Measurements from ENCODE around the gene UBR1. TPM values are rescaled to one million over a fixed set of nuclear protein-coding genes. Genes with fewer than 3 reads are reported as not detected.

Gene UBR1
- polyA plus RNA-seq, 4 donors: 4.3 to 17.7 (median 6.4) TPM

GRCh38 chr15:43104426-43104825 is 1.4 kb downstream of the UBR1 start:
- WGBS, 3 donors: 30 to 56% (median 54%) methylated on average over 5 of the region's 5 CpGs
- Histone ChIP-seq H3K27ac (ENCODE audit: low read depth in 1 of 3, low read length in 2 of 3) (no peak overlapping the region), H3K27me3 (ENCODE audit: control insufficient read depth in 3 of 3, insufficient read depth in 3 of 3, low read length in 3 of 3) (no peaks in the 10 kb centered on the region), H3K4me1 (ENCODE audit: control insufficient read depth in 3 of 3, insufficient read depth in 2 of 3, low read depth in 1 of 3, low read length in 2 of 3) (peaks cover 0 to 7% (median 6%) of the 10 kb centered on the region in 3 donors), H3K4me3 (ENCODE audit: low read depth in 1 of 3, low read length in 3 of 3) (no peak overlapping the region), H3K36me3 (ENCODE audit: control insufficient read depth in 3 of 3, insufficient read depth in 2 of 3, low read depth in 1 of 3, low read length in 3 of 3) (peaks cover 0 to 4% (median 0%) of the 10 kb centered on the region in 3 donors), H3K9me3 (ENCODE audit: control insufficient read depth in 2 of 2, insufficient read depth in 1 of 2, low read depth in 1 of 2, low read length in 1 of 2) (no peaks in the 10 kb centered on the region)
- DNase-seq (no peak), FAIRE-seq (no peak)

GRCh38 chr15:43103907-43104306 is 1.9 kb downstream of the UBR1 start:
- DNase-seq (no peak), FAIRE-seq (no peak)
- WGBS, 3 donors: 53 to 70% (median 59%) methylated on average over 1 of the region's 1 CpG
- no peak overlapping the region for H3K4me3 ChIP-seq (ENCODE audit: low read depth in 1 of 3, low read length in 3 of 3)
- H3K27ac ChIP-seq (ENCODE audit: low read depth in 1 of 3, low read length in 2 of 3): no peak overlapping the region
- H3K9me3 ChIP-seq (ENCODE audit: control insufficient read depth in 2 of 2, insufficient read depth in 1 of 2, low read depth in 1 of 2, low read length in 1 of 2): no peaks in the 10 kb centered on the region
- peaks cover 0 to 7% (median 6%) of the 10 kb centered on the region in 3 donors for H3K4me1 ChIP-seq (ENCODE audit: control insufficient read depth in 3 of 3, insufficient read depth in 2 of 3, low read depth in 1 of 3, low read length in 2 of 3)
- H3K36me3 ChIP-seq (ENCODE audit: control insufficient read depth in 3 of 3, insufficient read depth in 2 of 3, low read depth in 1 of 3, low read length in 3 of 3): peaks cover 0 to 4% (median 0%) of the 10 kb centered on the region in 3 donors
- no peaks in the 10 kb centered on the region for H3K27me3 ChIP-seq (ENCODE audit: control insufficient read depth in 3 of 3, insufficient read depth in 3 of 3, low read length in 3 of 3)

GRCh38 chr15:43102187-43102586 is 3.7 kb downstream of the UBR1 start:
- WGBS, 3 donors: 88 to 95% (median 92%) methylated on average over 1 of the region's 1 CpG
- FAIRE-seq (no peak), DNase-seq (no peak)
- Histone ChIP-seq H3K9me3 (ENCODE audit: control insufficient read depth in 2 of 2, insufficient read depth in 1 of 2, low read depth in 1 of 2, low read length in 1 of 2) (no peaks in the 10 kb centered on the region), H3K4me1 (ENCODE audit: control insufficient read depth in 3 of 3, insufficient read depth in 2 of 3, low read depth in 1 of 3, low read length in 2 of 3) (peaks cover 0 to 7% (median 6%) of the 10 kb centered on the region in 3 donors), H3K27ac (ENCODE audit: low read depth in 1 of 3, low read length in 2 of 3) (no peak overlapping the region), H3K36me3 (ENCODE audit: control insufficient read depth in 3 of 3, insufficient read depth in 2 of 3, low read depth in 1 of 3, low read length in 3 of 3) (peaks cover 0 to 4% (median 0%) of the 10 kb centered on the region in 3 donors), H3K4me3 (ENCODE audit: low read depth in 1 of 3, low read length in 3 of 3) (no peak overlapping the region), H3K27me3 (ENCODE audit: control insufficient read depth in 3 of 3, insufficient read depth in 3 of 3, low read length in 3 of 3) (no peaks in the 10 kb centered on the region)

GRCh38 chr15:43100971-43101370 is 4.9 kb downstream of the UBR1 start:
- peaks cover 0 to 7% (median 6%) of the 10 kb centered on the region in 3 donors for H3K4me1 ChIP-seq (ENCODE audit: control insufficient read depth in 3 of 3, insufficient read depth in 2 of 3, low read depth in 1 of 3, low read length in 2 of 3)
- no peaks in the 10 kb centered on the region for H3K27me3 ChIP-seq (ENCODE audit: control insufficient read depth in 3 of 3, insufficient read depth in 3 of 3, low read length in 3 of 3)
- no peaks in the 10 kb centered on the region for H3K9me3 ChIP-seq (ENCODE audit: control insufficient read depth in 2 of 2, insufficient read depth in 1 of 2, low read depth in 1 of 2, low read length in 1 of 2)
- DNase-seq: no peak
- no peak for FAIRE-seq
- H3K36me3 ChIP-seq (ENCODE audit: control insufficient read depth in 3 of 3, insufficient read depth in 2 of 3, low read depth in 1 of 3, low read length in 3 of 3): peaks cover 0 to 4% (median 0%) of the 10 kb centered on the region in 3 donors
- no peak overlapping the region for H3K27ac ChIP-seq (ENCODE audit: low read depth in 1 of 3, low read length in 2 of 3)
- H3K4me3 ChIP-seq (ENCODE audit: low read depth in 1 of 3, low read length in 3 of 3): no peak overlapping the region

- WGBS, 3 donors: 98% methylated on average over 10 of the region's 10 CpGs
- Histone ChIP-seq H3K4me1 (ENCODE audit: control insufficient read depth in 3 of 3, insufficient read depth in 2 of 3, low read depth in 1 of 3, low read length in 2 of 3) (peaks cover 0 to 7% (median 4%) of the 10 kb centered on the region in 3 donors), H3K4me3 (ENCODE audit: low read depth in 1 of 3, low read length in 3 of 3) (no peak overlapping the region), H3K27ac (ENCODE audit: low read depth in 1 of 3, low read length in 2 of 3) (no peak overlapping the region), H3K27me3 (ENCODE audit: control insufficient read depth in 3 of 3, insufficient read depth in 3 of 3, low read length in 3 of 3) (no peaks in the 10 kb centered on the region), H3K36me3 (ENCODE audit: control insufficient read depth in 3 of 3, insufficient read depth in 2 of 3, low read depth in 1 of 3, low read length in 3 of 3) (peaks cover 0 to 4% (median 0%) of the 10 kb centered on the region in 3 donors), H3K9me3 (ENCODE audit: control insufficient read depth in 2 of 2, insufficient read depth in 1 of 2, low read depth in 1 of 2, low read length in 1 of 2) (no peaks in the 10 kb centered on the region)
- FAIRE-seq: no peak
- DNase-seq: no peak
Observed at GRCh38 chr15:43099105-43099845, 6.6 kb downstream of the UBR1 start.

- H3K9me3 ChIP-seq (ENCODE audit: control insufficient read depth in 2 of 2, insufficient read depth in 1 of 2, low read depth in 1 of 2, low read length in 1 of 2): no peaks in the 10 kb centered on the region
- peaks cover 0 to 3% (median 0%) of the 10 kb centered on the region in 3 donors for H3K36me3 ChIP-seq (ENCODE audit: control insufficient read depth in 3 of 3, insufficient read depth in 2 of 3, low read depth in 1 of 3, low read length in 3 of 3)
- H3K4me1 ChIP-seq (ENCODE audit: control insufficient read depth in 3 of 3, insufficient read depth in 2 of 3, low read depth in 1 of 3, low read length in 2 of 3): peaks cover 0 to 6% (median 0%) of the 10 kb centered on the region in 3 donors
- FAIRE-seq: no peak
- no peak for DNase-seq
- no peaks in the 10 kb centered on the region for H3K27me3 ChIP-seq (ENCODE audit: control insufficient read depth in 3 of 3, insufficient read depth in 3 of 3, low read length in 3 of 3)
- H3K27ac ChIP-seq (ENCODE audit: low read depth in 1 of 3, low read length in 2 of 3): no peak overlapping the region
- WGBS, 3 donors: 85 to 92% (median 90%) methylated on average over 6 of the region's 6 CpGs
- no peak overlapping the region for H3K4me3 ChIP-seq (ENCODE audit: low read depth in 1 of 3, low read length in 3 of 3)
Observed at GRCh38 chr15:43096411-43096810, 9.4 kb downstream of the UBR1 start.

- Histone ChIP-seq H3K27me3 (ENCODE audit: control insufficient read depth in 3 of 3, insufficient read depth in 3 of 3, low read length in 3 of 3) (no peaks in the 10 kb centered on the region), H3K27ac (ENCODE audit: low read depth in 1 of 3, low read length in 2 of 3) (no peak overlapping the region), H3K9me3 (ENCODE audit: control insufficient read depth in 2 of 2, insufficient read depth in 1 of 2, low read depth in 1 of 2, low read length in 1 of 2) (no peaks in the 10 kb centered on the region), H3K36me3 (ENCODE audit: control insufficient read depth in 3 of 3, insufficient read depth in 2 of 3, low read depth in 1 of 3, low read length in 3 of 3) (peaks cover 0 to 3% (median 0%) of the 10 kb centered on the region in 3 donors), H3K4me3 (ENCODE audit: low read depth in 1 of 3, low read length in 3 of 3) (no peak overlapping the region), H3K4me1 (ENCODE audit: control insufficient read depth in 3 of 3, insufficient read depth in 2 of 3, low read depth in 1 of 3, low read length in 2 of 3) (peaks cover 0 to 6% (median 0%) of the 10 kb centered on the region in 3 donors)
- no peak for FAIRE-seq
- no peak for DNase-seq
- WGBS, 3 donors: 86 to 90% (median 90%) methylated on average over 8 of the region's 8 CpGs
Observed at GRCh38 chr15:43095708-43096347, 10.0 kb downstream of the UBR1 start.

GRCh38 chr15:43095243-43095642 is 10.6 kb downstream of the UBR1 start:
- DNase-seq: peak in 1 of 2 donors; percentile 19
- H3K36me3 ChIP-seq (ENCODE audit: control insufficient read depth in 3 of 3, insufficient read depth in 2 of 3, low read depth in 1 of 3, low read length in 3 of 3): peaks cover 0 to 3% (median 0%) of the 10 kb centered on the region in 3 donors
- no peak for FAIRE-seq
- peaks cover 0 to 6% (median 0%) of the 10 kb centered on the region in 3 donors for H3K4me1 ChIP-seq (ENCODE audit: control insufficient read depth in 3 of 3, insufficient read depth in 2 of 3, low read depth in 1 of 3, low read length in 2 of 3)
- H3K27me3 ChIP-seq (ENCODE audit: control insufficient read depth in 3 of 3, insufficient read depth in 3 of 3, low read length in 3 of 3): no peaks in the 10 kb centered on the region
- WGBS, 3 donors: 3 to 32% (median 18%) methylated on average over 1 of the region's 1 CpG
- no peaks in the 10 kb centered on the region for H3K9me3 ChIP-seq (ENCODE audit: control insufficient read depth in 2 of 2, insufficient read depth in 1 of 2, low read depth in 1 of 2, low read length in 1 of 2)
- H3K4me3 ChIP-seq (ENCODE audit: low read depth in 1 of 3, low read length in 3 of 3): no peak overlapping the region
- H3K27ac ChIP-seq (ENCODE audit: low read depth in 1 of 3, low read length in 2 of 3): peak overlapping the region in 1 of 3 donors; percentile 9

All from small intestine (tissue), 7 donors.